ENCODE data around the gene AQP6. TPM values are rescaled to one million over a fixed set of nuclear protein-coding genes. Genes with fewer than 3 reads are reported as not detected.

AQP6 gene
- total and polyA plus RNA-seq, 2 donors (not counting 3 experiments of a cell fraction or from before 2014, with no cell fraction given): 0.04 TPM; not detected in 1

DNA sequence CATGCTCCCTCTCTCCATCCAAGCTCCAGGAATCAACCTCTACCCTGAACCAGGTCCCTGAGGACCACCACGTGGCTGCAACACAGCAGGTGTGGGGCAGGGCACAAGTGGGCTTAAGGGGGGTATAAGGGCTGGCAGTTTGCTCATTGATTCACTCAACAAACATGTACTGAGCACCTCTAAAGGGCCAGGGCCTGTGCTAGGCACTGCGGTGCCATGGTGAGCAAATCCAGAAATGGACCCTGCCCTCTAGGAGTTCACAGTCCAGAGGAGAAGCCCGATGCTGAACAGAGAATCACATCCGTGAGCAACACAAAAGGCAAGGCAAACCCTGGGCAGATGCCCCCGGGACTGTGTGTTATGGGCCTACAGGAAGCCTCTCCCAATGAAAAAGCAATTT lies 28.7 kb upstream of the AQP6 start:
- H2AFZ ChIP-seq (ENCODE audit: low read depth, low read length): no peak overlapping the region
- TF ChIP-seq FOS (IDR thresholded peaks at IDR 0.05; ENCODE audit: borderline replicate concordance, insufficient read depth, low read length) (no peak), JUN (IDR thresholded peaks at IDR 0.05; ENCODE audit: borderline replicate concordance, insufficient read depth, insufficient read length, low read depth) (no peak), GATA2 (IDR thresholded peaks at IDR 0.05; ENCODE audit: insufficient read depth, insufficient read length, low read depth, low read length) (no peak), POLR2AphosphoS5 (IDR thresholded peaks at IDR 0.05; ENCODE audit: insufficient read depth, low read depth, low read length) (no peak), EZH2 (IDR thresholded peaks at IDR 0.05; ENCODE audit: borderline replicate concordance, low read depth, low read length, severe bottlenecking) (no peak), POLR2A (IDR thresholded peaks at IDR 0.05; ENCODE audit: low read depth, low read length) (no peak), MYC (IDR thresholded peaks at IDR 0.05; ENCODE audit: low read depth, low read length) (no peak)
- TF ChIP-seq, protein P1, sequence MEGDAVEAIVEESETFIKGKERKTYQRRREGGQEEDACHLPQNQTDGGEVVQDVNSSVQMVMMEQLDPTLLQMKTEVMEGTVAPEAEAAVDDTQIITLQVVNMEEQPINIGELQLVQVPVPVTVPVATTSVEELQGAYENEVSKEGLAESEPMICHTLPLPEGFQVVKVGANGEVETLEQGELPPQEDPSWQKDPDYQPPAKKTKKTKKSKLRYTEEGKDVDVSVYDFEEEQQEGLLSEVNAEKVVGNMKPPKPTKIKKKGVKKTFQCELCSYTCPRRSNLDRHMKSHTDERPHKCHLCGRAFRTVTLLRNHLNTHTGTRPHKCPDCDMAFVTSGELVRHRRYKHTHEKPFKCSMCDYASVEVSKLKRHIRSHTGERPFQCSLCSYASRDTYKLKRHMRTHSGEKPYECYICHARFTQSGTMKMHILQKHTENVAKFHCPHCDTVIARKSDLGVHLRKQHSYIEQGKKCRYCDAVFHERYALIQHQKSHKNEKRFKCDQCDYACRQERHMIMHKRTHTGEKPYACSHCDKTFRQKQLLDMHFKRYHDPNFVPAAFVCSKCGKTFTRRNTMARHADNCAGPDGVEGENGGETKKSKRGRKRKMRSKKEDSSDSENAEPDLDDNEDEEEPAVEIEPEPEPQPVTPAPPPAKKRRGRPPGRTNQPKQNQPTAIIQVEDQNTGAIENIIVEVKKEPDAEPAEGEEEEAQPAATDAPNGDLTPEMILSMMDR (IDR thresholded peaks at IDR 0.05; ENCODE audit: extremely low read depth in 1 of 2, insufficient read depth in 1 of 2, low read depth in 1 of 2, low read length in 2 of 2): no peak
- TF ChIP-seq, protein P2, sequence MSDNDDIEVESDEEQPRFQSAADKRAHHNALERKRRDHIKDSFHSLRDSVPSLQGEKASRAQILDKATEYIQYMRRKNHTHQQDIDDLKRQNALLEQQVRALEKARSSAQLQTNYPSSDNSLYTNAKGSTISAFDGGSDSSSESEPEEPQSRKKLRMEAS (IDR thresholded peaks at IDR 0.05; ENCODE audit: insufficient read depth, insufficient read length): no peak
- intact Hi-C loops (cut with micrococcal nuclease): no loop called here
- BruUV-seq (replicated peaks): no TSS peak
- ChIA-PET POLR2A (no interaction called here), CTCF (interaction anchor here (1.0 to 3.5 kb wide), 5 partner anchors 16 to 126 kb away, joined by 3 to 14 read pairs (median 4); no protein-coding TSS in a partner anchor)
- no peak overlapping the region for H3K9ac ChIP-seq (replicated peaks; ENCODE audit: extremely low read depth, insufficient read depth, low read length)
- peaks cover 11% of the 10 kb centered on the region for H3K4me1 ChIP-seq (ENCODE audit: control insufficient read depth, extremely low read depth, insufficient read depth, low read length)
- DNase-seq (ENCODE audit: low read depth, low spot score) (no peak), FAIRE-seq (no peak)
- no peaks in the 10 kb centered on the region for H4K20me1 ChIP-seq (replicated peaks; ENCODE audit: control insufficient read depth, extremely low read depth, insufficient read depth, low read length)
- H3K4me3 ChIP-seq (replicated peaks in 1 of 3; ENCODE audit: insufficient read depth in 1 of 3, low read depth in 1 of 3, low read length in 3 of 3): no peak overlapping the region
- no peak overlapping the region for H3K4me2 ChIP-seq (ENCODE audit: insufficient read depth, low read length)
- H3K9me1 ChIP-seq (replicated peaks; ENCODE audit: control insufficient read depth, extremely low read depth, insufficient read depth, low read length): no peaks in the 10 kb centered on the region
- H3K9me3 ChIP-seq (replicated peaks; ENCODE audit: control insufficient read depth, insufficient read depth, low read length): no peaks in the 10 kb centered on the region
- H3K79me2 ChIP-seq (ENCODE audit: control insufficient read depth, insufficient read depth, low read length): no peaks in the 10 kb centered on the region
- H3K27ac ChIP-seq (ENCODE audit: insufficient read depth, low read depth, low read length): no peak overlapping the region
- dilution Hi-C loops (cut with MboI; ENCODE audit: extremely low pct_ligation_motif_present, low sequenced_read_pairs): no loop called here
- no peaks in the 10 kb centered on the region for H3K27me3 ChIP-seq (ENCODE audit: control insufficient read depth in 2 of 2, insufficient read depth in 2 of 2, low read length in 2 of 2)
- no peaks in the 10 kb centered on the region for H3K36me3 ChIP-seq (ENCODE audit: control insufficient read depth in 2 of 2, extremely low read depth in 1 of 2, insufficient read depth in 2 of 2, low read length in 2 of 2)

All from endothelial cell of umbilical vein (primary cell).